Measurements from ENCODE around the gene PRSS36.

PRSS36 gene

DNA sequence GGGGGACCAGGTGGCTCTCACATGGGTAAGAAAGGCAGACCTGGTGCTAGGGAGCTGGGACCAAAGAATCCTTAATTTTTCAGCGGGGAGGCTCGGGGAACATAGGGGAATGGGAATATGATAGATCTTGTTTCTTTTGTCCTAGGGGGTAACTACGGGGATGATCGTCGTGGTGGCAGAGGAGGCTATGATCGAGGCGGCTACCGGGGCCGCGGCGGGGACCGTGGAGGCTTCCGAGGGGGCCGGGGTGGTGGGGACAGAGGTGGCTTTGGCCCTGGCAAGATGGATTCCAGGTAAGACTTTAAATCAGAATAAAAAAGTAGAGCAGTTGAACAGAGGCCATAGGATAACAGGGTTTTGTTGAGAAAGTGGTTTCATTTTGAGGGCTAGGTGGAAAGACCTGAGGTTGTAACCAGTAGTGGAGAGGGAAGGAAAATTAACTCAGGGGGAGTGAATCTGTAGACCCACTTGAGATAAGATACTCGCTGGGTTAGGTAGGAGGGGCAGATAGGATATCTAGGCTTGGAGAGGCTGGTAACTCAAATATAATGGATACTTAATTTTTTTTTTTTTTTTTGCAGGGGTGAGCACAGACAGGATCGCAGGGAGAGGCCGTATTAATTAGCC lies 41.1 kb upstream of the PRSS36 start:
- no peak for DNase-seq (ENCODE audit: low read depth)
- Histone ChIP-seq H3K36me3 (ENCODE audit: control insufficient read depth, insufficient read depth, low read length, severe bottlenecking) (peaks cover 100% of the 10 kb centered on the region), H3K9ac (ENCODE audit: low read length) (no peak overlapping the region), H3K27me3 (replicated peaks; ENCODE audit: control insufficient read depth, insufficient read depth, low read length) (no peaks in the 10 kb centered on the region), H3K4me1 (ENCODE audit: control insufficient read depth, insufficient read depth, low read length) (no peaks in the 10 kb centered on the region), H3K4me3 (ENCODE audit: low read length) (no peak overlapping the region), H3K9me3 (ENCODE audit: control insufficient read depth, low read length) (no peaks in the 10 kb centered on the region)

DNA sequence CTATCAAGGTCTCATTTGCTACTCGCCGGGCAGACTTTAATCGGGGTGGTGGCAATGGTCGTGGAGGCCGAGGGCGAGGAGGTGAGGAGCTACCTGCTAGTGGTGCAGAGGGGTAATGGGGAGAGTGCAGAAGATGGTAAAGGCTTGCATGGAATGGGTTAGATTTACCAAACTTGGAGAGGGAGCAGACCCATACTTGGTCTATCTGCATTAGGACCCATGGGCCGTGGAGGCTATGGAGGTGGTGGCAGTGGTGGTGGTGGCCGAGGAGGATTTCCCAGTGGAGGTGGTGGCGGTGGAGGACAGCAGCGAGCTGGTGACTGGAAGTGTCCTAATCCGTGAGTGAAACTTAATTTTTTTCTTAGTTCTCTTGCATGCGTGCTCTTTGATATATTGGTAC lies 40.2 kb upstream of the PRSS36 start:
- no peak overlapping the region for H3K9ac ChIP-seq (ENCODE audit: low read length)
- H3K9me3 ChIP-seq (ENCODE audit: control insufficient read depth, low read length), result no peaks in the 10 kb centered on the region
- peaks cover 100% of the 10 kb centered on the region for H3K36me3 ChIP-seq (ENCODE audit: control insufficient read depth, insufficient read depth, low read length, severe bottlenecking)
- no peaks in the 10 kb centered on the region for H3K27me3 ChIP-seq (replicated peaks; ENCODE audit: control insufficient read depth, insufficient read depth, low read length)
- H3K4me1 ChIP-seq (ENCODE audit: control insufficient read depth, insufficient read depth, low read length), result no peaks in the 10 kb centered on the region
- no peak for DNase-seq (ENCODE audit: low read depth)
- H3K4me3 ChIP-seq (ENCODE audit: low read length), result no peak overlapping the region

GRCh38 chr16:31189412-31189778 lies 39.5 kb upstream of the PRSS36 start:
- no peak overlapping the region for H3K4me3 ChIP-seq (ENCODE audit: low read length)
- H3K9me3 ChIP-seq (ENCODE audit: control insufficient read depth, low read length), result no peaks in the 10 kb centered on the region
- H3K27me3 ChIP-seq (replicated peaks; ENCODE audit: control insufficient read depth, insufficient read depth, low read length), result no peaks in the 10 kb centered on the region
- DNase-seq (ENCODE audit: low read depth), result no peak
- H3K36me3 ChIP-seq (ENCODE audit: control insufficient read depth, insufficient read depth, low read length, severe bottlenecking), result peaks cover 100% of the 10 kb centered on the region
- no peaks in the 10 kb centered on the region for H3K4me1 ChIP-seq (ENCODE audit: control insufficient read depth, insufficient read depth, low read length)
- no peak overlapping the region for H3K9ac ChIP-seq (ENCODE audit: low read length)

DNA sequence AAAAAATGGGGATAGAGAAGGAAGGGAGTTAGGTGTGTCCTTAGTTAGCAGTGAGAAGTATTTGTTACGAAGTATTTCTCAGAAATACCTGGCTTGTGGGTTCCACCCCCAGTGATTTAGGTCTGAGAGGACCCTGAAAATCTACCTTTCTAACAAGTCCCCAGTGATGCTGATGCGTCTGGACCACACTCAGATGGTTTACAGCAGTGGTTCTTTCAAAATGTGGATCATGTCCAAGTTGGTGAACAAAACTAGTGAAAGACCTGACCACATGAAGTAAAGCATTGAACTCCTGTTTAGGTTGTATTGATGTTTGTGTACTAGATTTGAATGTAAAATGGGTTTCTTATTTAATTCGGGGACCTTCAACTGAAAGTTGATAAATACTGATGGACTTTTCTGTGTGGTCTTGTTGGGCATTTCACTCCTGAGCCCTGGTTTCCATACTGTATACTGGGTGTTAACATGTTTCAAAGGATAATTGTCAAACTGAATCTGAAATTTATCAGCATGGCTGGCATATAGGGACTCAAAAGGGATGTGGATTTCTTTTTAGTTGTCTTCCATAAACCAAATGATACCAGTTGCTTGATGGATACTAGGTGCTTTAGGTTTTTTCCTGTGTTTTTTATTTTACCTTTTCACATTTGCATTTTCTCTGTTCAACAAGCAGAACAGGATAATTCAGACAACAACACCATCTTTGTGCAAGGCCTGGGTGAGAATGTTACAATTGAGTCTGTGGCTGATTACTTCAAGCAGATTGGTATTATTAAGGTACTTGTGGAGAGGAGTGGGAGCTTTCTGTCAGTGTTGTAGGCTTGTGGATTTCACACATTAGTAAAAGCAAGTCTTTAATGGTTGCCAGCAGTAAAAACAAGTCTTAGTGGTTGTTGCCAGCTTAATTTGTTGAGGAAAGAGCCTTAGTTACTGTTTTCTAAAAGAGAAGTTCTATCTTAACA lies 38.9 kb upstream of the PRSS36 start:
- no peak for DNase-seq (ENCODE audit: low read depth)
- H3K4me1 ChIP-seq (ENCODE audit: control insufficient read depth, insufficient read depth, low read length), result peaks cover 4% of the 10 kb centered on the region
- no peaks in the 10 kb centered on the region for H3K27me3 ChIP-seq (replicated peaks; ENCODE audit: control insufficient read depth, insufficient read depth, low read length)
- H3K36me3 ChIP-seq (ENCODE audit: control insufficient read depth, insufficient read depth, low read length, severe bottlenecking), result peaks cover 100% of the 10 kb centered on the region
- no peaks in the 10 kb centered on the region for H3K9me3 ChIP-seq (ENCODE audit: control insufficient read depth, low read length)
- H3K9ac ChIP-seq (ENCODE audit: low read length), result no peak overlapping the region
- H3K4me3 ChIP-seq (ENCODE audit: low read length), result no peak overlapping the region

- DNase-seq (ENCODE audit: low read depth), result no peak
- H3K9me3 ChIP-seq (ENCODE audit: control insufficient read depth, low read length), result no peaks in the 10 kb centered on the region
- no peak overlapping the region for H3K9ac ChIP-seq (ENCODE audit: low read length)
- H3K4me3 ChIP-seq (ENCODE audit: low read length), result no peak overlapping the region
- peaks cover 100% of the 10 kb centered on the region for H3K36me3 ChIP-seq (ENCODE audit: control insufficient read depth, insufficient read depth, low read length, severe bottlenecking)
- no peaks in the 10 kb centered on the region for H3K27me3 ChIP-seq (replicated peaks; ENCODE audit: control insufficient read depth, insufficient read depth, low read length)
- peaks cover 14% of the 10 kb centered on the region for H3K4me1 ChIP-seq (ENCODE audit: control insufficient read depth, insufficient read depth, low read length)
Observed at GRCh38 chr16:31187808-31188189, 37.9 kb upstream of the PRSS36 start.

DNA sequence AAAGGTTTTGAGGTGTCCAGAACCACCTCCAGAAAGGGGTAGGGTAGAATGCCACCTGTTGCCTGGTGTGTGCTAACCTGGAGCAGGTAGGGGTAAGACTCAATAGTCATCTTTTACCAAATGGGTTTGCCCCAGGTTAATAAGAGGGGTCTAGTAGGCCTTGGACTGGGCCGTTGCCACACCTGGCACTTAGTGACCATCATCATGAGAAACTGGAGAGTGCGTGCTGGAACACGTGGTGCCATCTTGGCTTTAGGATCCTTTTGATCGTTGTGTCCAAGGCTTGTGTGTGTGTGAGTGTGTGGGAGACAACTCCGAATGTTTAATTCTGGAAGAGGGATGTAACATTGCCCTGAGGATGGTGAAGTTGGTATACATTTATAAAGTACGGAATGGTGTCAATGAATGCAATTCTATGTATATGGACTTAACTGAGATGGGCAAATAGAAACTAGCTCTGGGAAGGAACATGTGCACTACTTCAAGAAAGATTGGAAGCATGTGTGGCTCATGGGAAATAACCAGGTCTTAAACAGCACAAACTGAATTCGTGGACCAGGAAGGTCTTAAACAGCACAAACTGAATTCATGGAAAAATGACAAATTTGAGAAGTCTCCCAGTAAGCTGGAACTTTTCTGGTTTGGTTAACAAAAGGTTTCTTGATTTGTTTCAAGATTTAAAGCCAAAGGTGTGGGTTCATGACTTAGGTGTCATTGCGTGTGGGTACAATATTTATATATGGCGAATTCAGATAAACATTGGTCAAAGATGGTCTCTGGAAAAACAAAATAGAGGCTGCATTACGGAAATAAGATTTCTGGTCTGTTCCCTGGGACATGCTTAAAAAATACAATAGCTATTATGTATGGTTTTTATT lies 37.3 kb upstream of the PRSS36 start:
- Histone ChIP-seq H3K9me3 (ENCODE audit: control insufficient read depth, low read length) (no peaks in the 10 kb centered on the region), H3K36me3 (ENCODE audit: control insufficient read depth, insufficient read depth, low read length, severe bottlenecking) (peaks cover 99% of the 10 kb centered on the region), H3K4me3 (ENCODE audit: low read length) (no peak overlapping the region), H3K27me3 (replicated peaks; ENCODE audit: control insufficient read depth, insufficient read depth, low read length) (no peaks in the 10 kb centered on the region), H3K4me1 (ENCODE audit: control insufficient read depth, insufficient read depth, low read length) (peaks cover 20% of the 10 kb centered on the region), H3K9ac (ENCODE audit: low read length) (no peak overlapping the region)
- DNase-seq (ENCODE audit: low read depth), result no peak

GRCh38 chr16:31186176-31186575 lies 36.3 kb upstream of the PRSS36 start:
- peaks cover 89% of the 10 kb centered on the region for H3K36me3 ChIP-seq (ENCODE audit: control insufficient read depth, insufficient read depth, low read length, severe bottlenecking)
- no peaks in the 10 kb centered on the region for H3K27me3 ChIP-seq (replicated peaks; ENCODE audit: control insufficient read depth, insufficient read depth, low read length)
- peaks cover 28% of the 10 kb centered on the region for H3K4me1 ChIP-seq (ENCODE audit: control insufficient read depth, insufficient read depth, low read length)
- no peak overlapping the region for H3K4me3 ChIP-seq (ENCODE audit: low read length)
- H3K9ac ChIP-seq (ENCODE audit: low read length), result no peak overlapping the region
- no peak for DNase-seq (ENCODE audit: low read depth)
- H3K9me3 ChIP-seq (ENCODE audit: control insufficient read depth, low read length), result no peaks in the 10 kb centered on the region

- peaks cover 28% of the 10 kb centered on the region for H3K4me1 ChIP-seq (ENCODE audit: control insufficient read depth, insufficient read depth, low read length)
- H3K9me3 ChIP-seq (ENCODE audit: control insufficient read depth, low read length), result no peaks in the 10 kb centered on the region
- H3K9ac ChIP-seq (ENCODE audit: low read length), result no peak overlapping the region
- no peak for DNase-seq (ENCODE audit: low read depth)
- no peak overlapping the region for H3K4me3 ChIP-seq (ENCODE audit: low read length)
- peaks cover 81% of the 10 kb centered on the region for H3K36me3 ChIP-seq (ENCODE audit: control insufficient read depth, insufficient read depth, low read length, severe bottlenecking)
- no peaks in the 10 kb centered on the region for H3K27me3 ChIP-seq (replicated peaks; ENCODE audit: control insufficient read depth, insufficient read depth, low read length)
Observed at GRCh38 chr16:31185339-31185738, 35.5 kb upstream of the PRSS36 start.

DNA sequence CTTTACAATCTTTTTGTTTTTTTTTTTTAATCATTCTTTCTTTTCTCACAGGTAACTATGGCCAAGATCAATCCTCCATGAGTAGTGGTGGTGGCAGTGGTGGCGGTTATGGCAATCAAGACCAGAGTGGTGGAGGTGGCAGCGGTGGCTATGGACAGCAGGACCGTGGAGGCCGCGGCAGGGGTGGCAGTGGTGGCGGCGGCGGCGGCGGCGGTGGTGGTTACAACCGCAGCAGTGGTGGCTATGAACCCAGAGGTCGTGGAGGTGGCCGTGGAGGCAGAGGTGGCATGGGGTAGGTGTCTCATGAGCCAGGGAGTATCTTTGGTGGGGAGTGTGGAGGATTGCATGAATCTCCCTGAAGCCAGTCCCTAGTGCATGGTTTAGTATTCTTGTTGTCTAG lies 35.0 kb upstream of the PRSS36 start:
- DNase-seq (ENCODE audit: low read depth), result no peak
- H3K27me3 ChIP-seq (replicated peaks; ENCODE audit: control insufficient read depth, insufficient read depth, low read length), result no peaks in the 10 kb centered on the region
- no peak overlapping the region for H3K4me3 ChIP-seq (ENCODE audit: low read length)
- no peak overlapping the region for H3K9ac ChIP-seq (ENCODE audit: low read length)
- peaks cover 76% of the 10 kb centered on the region for H3K36me3 ChIP-seq (ENCODE audit: control insufficient read depth, insufficient read depth, low read length, severe bottlenecking)
- no peaks in the 10 kb centered on the region for H3K9me3 ChIP-seq (ENCODE audit: control insufficient read depth, low read length)
- H3K4me1 ChIP-seq (ENCODE audit: control insufficient read depth, insufficient read depth, low read length), result peaks cover 28% of the 10 kb centered on the region

DNA sequence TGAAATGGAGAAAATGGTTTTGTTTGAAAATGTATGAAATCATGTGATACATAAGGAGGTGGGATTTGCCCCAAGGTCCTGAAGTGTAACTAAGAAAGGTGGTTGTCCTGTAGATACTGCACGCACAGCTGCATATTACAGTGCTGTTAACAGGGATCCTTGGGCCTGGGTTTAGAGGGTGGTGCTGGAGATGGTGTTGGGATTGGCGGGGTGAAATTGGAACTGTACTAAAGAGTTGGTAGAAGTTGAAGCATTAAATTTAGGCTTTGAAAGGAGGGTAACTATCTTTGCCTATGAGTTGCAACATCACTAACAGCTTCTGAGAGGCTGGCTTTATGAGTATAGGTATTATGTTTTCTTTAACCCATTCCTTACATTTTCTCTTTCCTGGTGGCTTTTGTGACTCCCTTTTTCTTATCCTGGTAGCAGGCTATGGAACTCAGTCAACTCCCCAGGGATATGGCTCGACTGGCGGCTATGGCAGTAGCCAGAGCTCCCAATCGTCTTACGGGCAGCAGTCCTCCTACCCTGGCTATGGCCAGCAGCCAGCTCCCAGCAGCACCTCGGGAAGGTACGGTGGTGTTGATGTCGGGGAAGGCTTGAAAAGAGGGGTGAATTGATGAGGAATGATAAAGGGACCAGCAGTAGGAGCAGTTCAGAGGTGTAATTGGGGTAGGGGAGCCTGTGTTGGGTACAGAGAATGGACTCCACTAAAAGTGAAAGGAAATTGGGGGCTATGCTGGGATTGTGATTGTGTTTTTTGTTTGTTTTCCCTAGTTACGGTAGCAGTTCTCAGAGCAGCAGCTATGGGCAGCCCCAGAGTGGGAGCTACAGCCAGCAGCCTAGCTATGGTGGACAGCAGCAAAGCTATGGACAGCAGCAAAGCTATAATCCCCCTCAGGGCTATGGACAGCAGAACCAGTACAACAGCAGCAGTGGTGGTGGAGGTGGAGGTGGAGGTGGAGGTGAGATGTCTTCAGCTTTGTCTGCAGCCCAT lies 33.9 kb upstream of the PRSS36 start:
- no peak for DNase-seq (ENCODE audit: low read depth)
- Histone ChIP-seq H3K4me1 (ENCODE audit: control insufficient read depth, insufficient read depth, low read length) (peaks cover 32% of the 10 kb centered on the region), H3K9ac (ENCODE audit: low read length) (peak overlapping the region; percentile 96), H3K27me3 (replicated peaks; ENCODE audit: control insufficient read depth, insufficient read depth, low read length) (no peaks in the 10 kb centered on the region), H3K9me3 (ENCODE audit: control insufficient read depth, low read length) (no peaks in the 10 kb centered on the region), H3K4me3 (ENCODE audit: low read length) (peak overlapping the region; percentile 95), H3K36me3 (ENCODE audit: control insufficient read depth, insufficient read depth, low read length, severe bottlenecking) (peaks cover 64% of the 10 kb centered on the region)

All from adipocyte (in vitro differentiated cells).